ENCODE results near the gene EXT2. TPM values are rescaled to one million over a fixed set of nuclear protein-coding genes. Genes with fewer than 3 reads are reported as not detected.

Gene EXT2
- total and polyA plus RNA-seq, 2 of the 13 experiments (the other 11 are each of a cell fraction or from before 2014, with no cell fraction given) = 61.5 to 68.7 TPM

- TF ChIP-seq BCLAF1 (IDR thresholded peaks at IDR 0.05) (no peak), IRF2 (CRISPR knock-in tag; IDR thresholded peaks at IDR 0.05) (0 out of 2 replicates have a peak, but pooled peaks have one; percentile 22), TBX3 (IDR thresholded peaks at IDR 0.05; ENCODE audit: borderline replicate concordance) (no peak), ZNF260 (CRISPR knock-in tag; IDR thresholded peaks at IDR 0.05; ENCODE audit: borderline replicate concordance, low read depth) (no peak), ZNF780A (CRISPR knock-in tag; IDR thresholded peaks at IDR 0.05) (no peak), ONECUT2 (CRISPR knock-in tag; IDR thresholded peaks at IDR 0.05) (no peak), PAXIP1 (CRISPR knock-in tag; conservative IDR thresholded peaks at IDR 0.05) (peak; percentile 84), HDAC2 (CRISPR knock-in tag; IDR thresholded peaks at IDR 0.05) (peak; percentile 80), SP5 (CRISPR knock-in tag; IDR thresholded peaks at IDR 0.05; ENCODE audit: borderline replicate concordance, low read depth) (peak; percentile 85), ZFP41 (CRISPR knock-in tag; IDR thresholded peaks at IDR 0.05; ENCODE audit: borderline replicate concordance) (no peak), ZNF34 (CRISPR knock-in tag; IDR thresholded peaks at IDR 0.05; ENCODE audit: borderline replicate concordance) (no peak), RAD21 (CRISPR knock-in tag; IDR thresholded peaks at IDR 0.05) (no peak), ZBTB40 (IDR thresholded peaks at IDR 0.05) (no peak), ZBTB40 (CRISPR knock-in tag; IDR thresholded peaks at IDR 0.05) (peak; percentile 22; the same call in 1 of the 2 replicates)
These were observed 148.3 kb downstream of the EXT2 start (continued) for GRCh38 chr11:44243595-44244343.
